ENCODE data around the gene MAFG.

The MAFG gene

DNA sequence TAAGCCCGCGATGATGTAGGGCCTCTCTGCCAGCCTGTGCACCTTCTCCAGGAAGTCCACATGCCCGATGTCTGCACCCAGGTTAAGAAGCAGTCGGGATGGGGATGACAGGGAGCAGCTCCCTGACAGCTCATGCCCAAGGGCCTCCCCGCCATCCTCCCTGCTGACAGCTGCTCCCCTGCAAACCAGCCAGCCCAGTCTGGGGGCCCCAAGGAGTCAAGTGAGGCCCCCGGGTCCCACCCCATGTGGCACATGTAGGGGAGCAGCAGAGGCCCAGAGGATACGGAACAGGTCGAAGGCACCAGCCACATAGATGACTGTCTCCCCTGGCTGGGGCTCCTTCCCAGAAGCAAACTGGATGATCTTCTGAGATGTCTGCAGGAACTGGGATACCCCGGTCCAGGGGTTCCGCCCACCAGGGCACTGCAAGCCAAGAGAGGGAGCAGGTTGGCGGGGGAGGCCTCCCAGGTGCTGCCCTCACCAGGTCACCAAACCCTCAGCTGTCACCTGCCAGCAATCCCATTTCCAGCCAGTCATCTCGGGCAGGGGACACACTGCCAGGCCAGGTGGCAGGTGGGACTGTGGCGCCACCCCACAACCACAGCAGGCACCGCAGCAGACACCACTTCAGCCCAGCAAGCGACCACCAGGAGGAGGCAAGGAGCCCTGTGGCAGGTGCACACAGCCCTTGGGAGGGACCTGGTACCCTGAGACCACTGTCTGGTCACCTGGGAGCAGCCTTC is 20.9 kb downstream of the MAFG start:
- no peak overlapping the region for H3K9ac ChIP-seq (ENCODE audit: low read length)
- H3K4ac ChIP-seq (ENCODE audit: low read depth, low read length), result no peak overlapping the region
- H3K27me3 ChIP-seq (ENCODE audit: insufficient read depth, low read length), result peaks cover 5% of the 10 kb centered on the region
- peaks cover 4% of the 10 kb centered on the region for H3K79me2 ChIP-seq (ENCODE audit: control insufficient read depth, insufficient read depth, low read length, poor library complexity)
- DNase-seq, result no peak
- H2AK5ac ChIP-seq (ENCODE audit: low read length), result no peak overlapping the region
- H4K8ac ChIP-seq (ENCODE audit: low read depth, low read length), result no peak overlapping the region
- no peak overlapping the region for H3K4me2 ChIP-seq (ENCODE audit: low read length)
- H3K4me3 ChIP-seq (ENCODE audit: low read depth, low read length), result no peak overlapping the region
- peaks cover 3% of the 10 kb centered on the region for H3K9me3 ChIP-seq (ENCODE audit: insufficient read depth, low read depth, low read length)
- H2BK5ac ChIP-seq (ENCODE audit: low read depth, low read length, poor library complexity), result no peak overlapping the region
- no peak overlapping the region for H3K23ac ChIP-seq (ENCODE audit: low read length)
- no peak overlapping the region for H2BK12ac ChIP-seq (ENCODE audit: low read length)
- no peak overlapping the region for H3K14ac ChIP-seq (ENCODE audit: low read length)
- WGBS (ENCODE audit: extremely low coverage, insufficient coverage, insufficient read length), result no CpG with 5 or more reads among the region's 15 CpGs
- peaks cover 6% of the 10 kb centered on the region for H3K79me1 ChIP-seq (ENCODE audit: low read length)
- no peak overlapping the region for H2BK120ac ChIP-seq (ENCODE audit: insufficient read depth, low read length, poor library complexity)
- peaks cover 57 to 65% of the 10 kb centered on the region in 2 experiments for H3K36me3 ChIP-seq (ENCODE audit: control insufficient read depth in 1 of 2, insufficient read depth in 2 of 2, low read length in 2 of 2)
- H4K91ac ChIP-seq (ENCODE audit: low read depth, low read length), result no peak overlapping the region
- H4K12ac ChIP-seq (ENCODE audit: low read depth, low read length), result no peak overlapping the region
- no peak overlapping the region for H2AFZ ChIP-seq (ENCODE audit: insufficient read depth, low read length, poor library complexity)
- no peak overlapping the region for H3K18ac ChIP-seq (ENCODE audit: low read length)
- H3K4me1 ChIP-seq (ENCODE audit: control insufficient read depth in 1 of 2, insufficient read depth in 2 of 2, low read length in 2 of 2), result peaks cover 9 to 19% of the 10 kb centered on the region in 2 experiments
- no peak overlapping the region for H3K27ac ChIP-seq (ENCODE audit: low read depth, low read length)

DNA sequence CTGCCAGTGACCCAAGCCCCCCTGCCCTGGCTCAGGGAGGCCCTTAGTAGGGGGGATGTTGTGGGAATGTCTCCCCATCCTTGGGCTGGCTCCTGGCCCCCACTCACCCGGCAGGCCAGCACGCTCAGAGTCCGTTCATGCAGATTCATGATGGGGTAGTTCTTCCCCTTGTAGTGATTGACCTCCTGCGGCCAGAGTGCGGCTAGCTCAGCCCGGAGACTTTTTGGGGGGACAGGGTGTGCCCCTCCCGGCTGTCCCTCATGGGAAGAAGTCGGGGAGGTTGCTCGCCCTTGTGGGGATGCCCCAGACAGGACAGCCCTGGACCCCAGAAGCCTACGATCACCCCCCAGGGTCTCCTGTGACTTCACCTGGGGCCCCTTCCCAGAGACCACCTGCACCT is 21.5 kb downstream of the MAFG start:
- Histone ChIP-seq H3K27me3 (ENCODE audit: insufficient read depth, low read length) (peaks cover 5% of the 10 kb centered on the region), H3K23ac (ENCODE audit: low read length) (no peak overlapping the region), H3K4me3 (ENCODE audit: low read depth, low read length) (no peak overlapping the region), H2AK5ac (ENCODE audit: low read length) (no peak overlapping the region), H3K79me1 (ENCODE audit: low read length) (peaks cover 6% of the 10 kb centered on the region), H2BK120ac (ENCODE audit: insufficient read depth, low read length, poor library complexity) (no peak overlapping the region), H3K79me2 (ENCODE audit: control insufficient read depth, insufficient read depth, low read length, poor library complexity) (peaks cover 4% of the 10 kb centered on the region), H3K18ac (ENCODE audit: low read length) (no peak overlapping the region), H2AFZ (ENCODE audit: insufficient read depth, low read length, poor library complexity) (no peak overlapping the region), H2BK12ac (ENCODE audit: low read length) (no peak overlapping the region), H3K9me3 (ENCODE audit: insufficient read depth, low read depth, low read length) (peaks cover 3% of the 10 kb centered on the region), H4K12ac (ENCODE audit: low read depth, low read length) (no peak overlapping the region), H3K4me2 (ENCODE audit: low read length) (no peak overlapping the region), H3K4me1 (ENCODE audit: control insufficient read depth in 1 of 2, insufficient read depth in 2 of 2, low read length in 2 of 2) (peaks cover 9 to 23% of the 10 kb centered on the region in 2 experiments), H3K9ac (ENCODE audit: low read length) (no peak overlapping the region), H3K4ac (ENCODE audit: low read depth, low read length) (no peak overlapping the region), H4K91ac (ENCODE audit: low read depth, low read length) (no peak overlapping the region), H4K8ac (ENCODE audit: low read depth, low read length) (no peak overlapping the region), H3K14ac (ENCODE audit: low read length) (no peak overlapping the region), H3K27ac (ENCODE audit: low read depth, low read length) (no peak overlapping the region), H3K36me3 (ENCODE audit: control insufficient read depth in 1 of 2, insufficient read depth in 2 of 2, low read length in 2 of 2) (peaks cover 57 to 65% of the 10 kb centered on the region in 2 experiments), H2BK5ac (ENCODE audit: low read depth, low read length, poor library complexity) (no peak overlapping the region)
- DNase-seq, result no peak
- no CpG with 5 or more reads among the region's 10 CpGs for WGBS (ENCODE audit: extremely low coverage, insufficient coverage, insufficient read length)

DNA sequence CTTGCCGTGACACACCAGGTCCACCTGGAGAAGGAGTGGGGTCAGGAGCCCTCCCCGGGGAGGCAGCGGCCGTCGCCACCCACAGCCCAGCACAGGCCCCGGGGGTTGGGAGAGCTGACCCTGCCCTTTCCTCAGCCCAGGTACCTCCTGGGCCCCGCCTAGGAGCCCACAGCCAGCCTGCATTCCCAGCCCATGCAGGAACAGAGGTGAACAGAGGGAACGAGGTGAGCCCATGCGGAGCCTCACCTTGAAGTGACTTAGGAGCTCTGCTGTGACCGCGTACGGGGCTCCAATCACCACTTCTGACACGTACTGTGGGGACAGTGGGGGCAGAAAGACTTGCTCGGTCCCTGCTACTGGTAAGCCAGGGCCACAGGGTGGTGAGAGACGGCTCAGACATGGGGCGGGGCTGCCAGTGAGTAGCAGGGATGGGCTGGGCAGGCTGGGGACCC is 22.1 kb downstream of the MAFG start:
- Histone ChIP-seq H3K79me2 (ENCODE audit: control insufficient read depth, insufficient read depth, low read length, poor library complexity) (peaks cover 1% of the 10 kb centered on the region), H3K79me1 (ENCODE audit: low read length) (peaks cover 5% of the 10 kb centered on the region), H3K27me3 (ENCODE audit: insufficient read depth, low read length) (peaks cover 5% of the 10 kb centered on the region), H4K8ac (ENCODE audit: low read depth, low read length) (no peak overlapping the region), H2BK120ac (ENCODE audit: insufficient read depth, low read length, poor library complexity) (no peak overlapping the region), H3K4ac (ENCODE audit: low read depth, low read length) (no peak overlapping the region), H3K27ac (ENCODE audit: low read depth, low read length) (no peak overlapping the region), H3K23ac (ENCODE audit: low read length) (no peak overlapping the region), H4K12ac (ENCODE audit: low read depth, low read length) (no peak overlapping the region), H2AFZ (ENCODE audit: insufficient read depth, low read length, poor library complexity) (no peak overlapping the region), H3K18ac (ENCODE audit: low read length) (no peak overlapping the region), H2BK12ac (ENCODE audit: low read length) (no peak overlapping the region), H3K9me3 (ENCODE audit: insufficient read depth, low read depth, low read length) (peaks cover 3% of the 10 kb centered on the region), H2BK5ac (ENCODE audit: low read depth, low read length, poor library complexity) (no peak overlapping the region), H3K9ac (ENCODE audit: low read length) (no peak overlapping the region), H3K4me1 (ENCODE audit: control insufficient read depth in 1 of 2, insufficient read depth in 2 of 2, low read length in 2 of 2) (peaks cover 9 to 23% of the 10 kb centered on the region in 2 experiments), H3K4me2 (ENCODE audit: low read length) (no peak overlapping the region), H4K91ac (ENCODE audit: low read depth, low read length) (no peak overlapping the region), H3K36me3 (ENCODE audit: control insufficient read depth in 1 of 2, insufficient read depth in 2 of 2, low read length in 2 of 2) (peaks cover 59 to 66% of the 10 kb centered on the region in 2 experiments), H2AK5ac (ENCODE audit: low read length) (no peak overlapping the region), H3K14ac (ENCODE audit: low read length) (no peak overlapping the region), H3K4me3 (ENCODE audit: low read depth, low read length) (no peak overlapping the region)
- no CpG with 5 or more reads among the region's 16 CpGs for WGBS (ENCODE audit: extremely low coverage, insufficient coverage, insufficient read length)
- no peak for DNase-seq

- no peak overlapping the region for H2BK120ac ChIP-seq (ENCODE audit: insufficient read depth, low read length, poor library complexity)
- WGBS (ENCODE audit: extremely low coverage, insufficient coverage, insufficient read length), result no CpG with 5 or more reads among the region's 28 CpGs
- DNase-seq, result no peak
- H3K4me2 ChIP-seq (ENCODE audit: low read length), result no peak overlapping the region
- no peak overlapping the region for H3K4ac ChIP-seq (ENCODE audit: low read depth, low read length)
- no peak overlapping the region for H3K27ac ChIP-seq (ENCODE audit: low read depth, low read length)
- H3K9me3 ChIP-seq (ENCODE audit: insufficient read depth, low read depth, low read length), result peaks cover 3% of the 10 kb centered on the region
- no peak overlapping the region for H4K8ac ChIP-seq (ENCODE audit: low read depth, low read length)
- no peaks in the 10 kb centered on the region for H3K79me2 ChIP-seq (ENCODE audit: control insufficient read depth, insufficient read depth, low read length, poor library complexity)
- H3K36me3 ChIP-seq (ENCODE audit: control insufficient read depth in 1 of 2, insufficient read depth in 2 of 2, low read length in 2 of 2), result peaks cover 62 to 71% of the 10 kb centered on the region in 2 experiments
- H3K4me3 ChIP-seq (ENCODE audit: low read depth, low read length), result no peak overlapping the region
- H3K27me3 ChIP-seq (ENCODE audit: insufficient read depth, low read length), result peaks cover 5% of the 10 kb centered on the region
- no peak overlapping the region for H2AK5ac ChIP-seq (ENCODE audit: low read length)
- peaks cover 5% of the 10 kb centered on the region for H3K79me1 ChIP-seq (ENCODE audit: low read length)
- no peak overlapping the region for H2BK12ac ChIP-seq (ENCODE audit: low read length)
- no peak overlapping the region for H2AFZ ChIP-seq (ENCODE audit: insufficient read depth, low read length, poor library complexity)
- H3K4me1 ChIP-seq (ENCODE audit: control insufficient read depth in 1 of 2, insufficient read depth in 2 of 2, low read length in 2 of 2), result peaks cover 3 to 17% of the 10 kb centered on the region in 2 experiments
- no peak overlapping the region for H4K91ac ChIP-seq (ENCODE audit: low read depth, low read length)
- H2BK5ac ChIP-seq (ENCODE audit: low read depth, low read length, poor library complexity), result no peak overlapping the region
- H3K14ac ChIP-seq (ENCODE audit: low read length), result no peak overlapping the region
- H3K9ac ChIP-seq (ENCODE audit: low read length), result no peak overlapping the region
- no peak overlapping the region for H3K18ac ChIP-seq (ENCODE audit: low read length)
- H4K12ac ChIP-seq (ENCODE audit: low read depth, low read length), result no peak overlapping the region
- no peak overlapping the region for H3K23ac ChIP-seq (ENCODE audit: low read length)
Measured at GRCh38 chr17:81904600-81905423, 22.7 kb downstream of the MAFG start.
